Measurements from ENCODE around the gene MTPN.
A peak's percentile ranks its signal among the peaks of the same experiment; 100 is the strongest.

Gene MTPN

DNA sequence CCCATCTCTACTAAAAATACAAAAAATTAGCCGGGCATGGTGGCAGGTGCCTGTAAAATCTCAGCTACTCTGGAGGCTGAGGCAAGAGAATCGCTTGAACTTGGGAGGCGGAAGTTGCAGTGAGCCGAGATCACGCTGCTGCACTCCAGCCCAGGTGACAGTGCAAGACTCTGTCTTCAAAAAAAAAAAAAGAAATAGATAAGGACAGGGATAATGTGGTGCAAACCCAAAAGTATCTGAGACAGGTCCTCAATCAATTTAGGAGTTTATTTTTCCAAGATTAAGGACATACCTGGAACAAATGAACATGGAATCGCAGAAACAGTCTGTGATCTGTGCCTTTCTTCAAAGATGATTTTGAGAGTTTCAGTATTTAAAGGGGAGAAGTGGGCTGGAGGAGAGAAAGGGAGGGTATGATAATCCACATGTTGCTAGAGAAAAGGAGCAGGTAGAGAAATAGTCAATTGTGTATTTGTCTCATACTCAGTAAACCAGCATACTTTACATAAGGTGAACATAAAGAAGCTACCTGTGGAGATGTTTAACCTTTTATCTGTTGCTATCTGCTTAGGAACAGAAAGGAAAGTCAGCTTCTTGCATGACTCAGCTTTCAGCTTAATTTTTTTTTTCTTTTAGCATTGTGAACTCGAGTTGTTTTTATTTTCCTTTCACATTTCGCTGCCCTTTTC lies 4.9 kb upstream of the MTPN start:
- no peak for DNase-seq (ENCODE audit: low read depth in 3 of 3)

DNA sequence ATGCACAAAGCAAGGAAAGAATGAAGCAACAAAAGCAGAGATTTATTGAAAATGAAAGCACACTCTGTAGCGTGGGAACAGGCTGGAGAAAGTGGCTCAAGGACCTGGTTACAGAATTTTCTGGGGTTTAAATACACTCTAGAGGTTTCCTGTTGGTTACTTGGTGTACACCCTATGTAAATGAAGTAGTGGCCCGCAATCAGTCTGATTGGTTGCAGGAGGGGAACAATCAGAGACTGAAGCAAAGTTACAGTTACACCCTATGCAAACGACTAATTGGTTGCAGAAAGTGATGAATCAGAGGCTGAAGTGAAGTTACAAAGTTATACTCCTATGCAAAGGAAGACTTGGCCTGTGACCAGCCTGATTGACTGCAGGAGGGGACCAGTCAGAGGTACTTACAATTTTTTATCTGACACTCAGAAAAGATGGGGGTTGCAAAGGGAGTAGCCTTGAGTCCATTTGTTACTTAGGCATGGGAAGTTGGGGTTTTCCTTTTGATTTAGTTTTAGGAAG lies 3.6 kb upstream of the MTPN start:
- DNase-seq (ENCODE audit: low read depth in 3 of 3), result peak in 1 of 3 experiments; percentile 18

DNA sequence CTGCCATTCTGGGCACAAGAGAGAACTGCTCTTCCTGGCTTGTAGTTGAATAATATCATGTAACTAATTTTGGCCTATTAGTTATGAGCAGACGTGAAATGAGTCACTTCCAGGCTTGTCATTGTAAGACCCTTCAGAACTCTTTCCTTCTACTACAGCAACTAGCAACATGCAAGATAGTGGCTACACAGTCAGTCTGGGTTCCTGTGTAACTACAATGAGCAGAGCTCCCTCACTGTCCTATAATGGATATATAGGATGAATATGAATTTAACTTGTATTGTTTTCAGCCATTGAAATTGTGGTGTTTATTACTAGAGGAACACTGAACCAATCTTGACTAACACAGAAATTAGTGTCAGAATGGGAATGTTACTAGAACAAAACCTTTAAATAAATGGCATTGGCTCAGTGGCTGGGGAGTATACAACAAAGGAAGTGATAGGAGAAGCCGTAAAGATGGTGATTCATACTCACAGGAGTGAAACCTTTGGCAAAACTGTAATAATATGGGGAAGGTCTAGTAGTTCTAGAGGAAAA lies 2.9 kb upstream of the MTPN start:
- no peak for DNase-seq (ENCODE audit: low read depth in 3 of 3)

DNA sequence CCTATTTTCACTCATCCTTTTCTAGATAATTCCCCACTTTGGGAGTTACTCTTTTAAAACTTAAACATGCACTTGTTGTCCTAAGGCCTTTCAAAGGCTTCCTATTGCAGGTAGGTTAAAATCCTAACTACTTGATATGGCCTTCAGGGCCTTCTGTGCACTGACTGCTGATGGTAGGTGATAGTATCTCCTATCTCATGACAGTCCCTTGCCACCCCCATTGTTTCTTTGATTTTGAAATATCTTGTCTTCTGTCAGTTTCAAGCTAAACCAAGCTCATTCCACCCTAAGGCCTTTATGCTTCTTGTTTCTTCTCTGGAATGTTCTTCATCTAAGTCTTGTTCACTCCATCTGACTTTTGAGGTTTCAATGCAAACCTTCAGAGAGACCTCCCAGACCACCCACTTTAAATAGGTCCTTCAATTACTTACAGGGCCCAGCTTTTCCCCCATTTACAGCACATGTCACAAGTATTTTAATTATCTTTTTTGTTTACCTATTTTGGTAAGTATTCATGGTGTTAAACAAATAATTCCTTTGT lies 2.4 kb upstream of the MTPN start:
- no peak for DNase-seq (ENCODE audit: low read depth in 3 of 3)

DNA sequence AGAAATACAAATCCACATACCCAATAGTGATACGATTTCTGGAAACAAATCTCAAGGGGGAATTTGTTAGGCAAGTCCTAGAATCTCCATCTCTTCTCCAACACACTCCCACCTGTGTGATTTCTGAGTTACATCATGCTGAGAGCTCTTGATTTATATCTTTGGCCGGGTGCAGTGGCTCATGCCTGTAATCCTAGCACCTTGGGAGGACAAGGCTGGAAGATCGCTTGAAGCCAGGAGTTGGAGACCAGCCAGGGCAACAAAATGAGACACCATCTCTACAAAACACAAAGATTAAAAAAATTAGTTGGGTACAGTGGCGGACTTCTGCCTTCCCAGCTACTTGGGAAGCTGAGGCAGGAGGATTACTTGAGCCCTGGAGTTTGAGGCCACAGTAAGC lies 1.5 kb upstream of the MTPN start:
- no peak for DNase-seq (ENCODE audit: low read depth in 3 of 3)

DNA sequence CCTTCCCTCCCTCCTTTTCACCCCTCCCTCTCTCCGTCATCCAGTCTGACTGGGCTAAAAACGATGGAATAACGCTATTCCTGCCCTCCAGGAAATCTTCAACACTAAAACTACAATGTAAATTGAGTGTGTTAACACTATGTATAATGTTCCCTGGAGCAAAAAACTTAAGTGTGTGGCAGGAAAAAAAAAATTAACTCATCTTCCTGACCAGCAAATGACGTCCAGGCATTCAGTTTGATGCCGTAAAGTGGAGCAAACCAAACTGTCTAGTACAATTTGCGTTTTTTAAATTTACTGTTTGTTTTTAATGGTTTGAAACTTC lies 545 bp upstream of the MTPN start:
- DNase-seq (ENCODE audit: low read depth in 3 of 3), result no peak

DNA sequence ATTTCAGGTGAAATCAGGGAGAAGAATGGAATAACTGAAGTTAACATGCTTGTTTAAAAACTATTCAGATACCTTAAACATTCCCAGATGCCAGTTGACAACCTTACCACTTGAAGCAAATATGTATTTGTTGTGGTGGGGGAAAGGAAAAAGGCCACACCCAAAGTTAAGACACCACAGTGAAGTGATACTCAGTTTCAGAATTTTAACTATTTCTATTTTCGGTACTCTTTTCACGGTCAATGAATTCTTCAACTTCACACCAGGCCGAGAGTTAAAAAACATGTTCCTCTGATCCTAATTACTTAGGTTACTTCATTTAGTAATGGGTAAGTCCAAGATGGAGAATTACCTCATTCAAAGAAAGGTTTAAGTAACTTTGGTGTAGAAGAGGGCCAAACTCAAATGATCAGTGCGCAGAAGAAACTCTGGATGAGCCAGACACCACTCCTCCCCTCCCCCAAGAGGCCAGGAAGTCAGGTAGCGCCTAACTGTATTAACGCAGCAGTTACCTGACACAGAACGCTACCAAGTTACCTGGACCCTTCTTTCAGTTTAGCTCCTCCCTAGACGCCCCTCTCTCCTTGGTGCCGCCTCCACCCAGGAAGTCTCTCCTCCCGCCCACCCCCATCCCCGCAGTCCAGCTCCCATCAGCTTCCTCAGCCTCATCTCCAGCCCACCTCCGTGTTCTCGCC lies 700 bp downstream of the MTPN start:
- DNase-seq (ENCODE audit: low read depth in 3 of 3), result no peak

DNA sequence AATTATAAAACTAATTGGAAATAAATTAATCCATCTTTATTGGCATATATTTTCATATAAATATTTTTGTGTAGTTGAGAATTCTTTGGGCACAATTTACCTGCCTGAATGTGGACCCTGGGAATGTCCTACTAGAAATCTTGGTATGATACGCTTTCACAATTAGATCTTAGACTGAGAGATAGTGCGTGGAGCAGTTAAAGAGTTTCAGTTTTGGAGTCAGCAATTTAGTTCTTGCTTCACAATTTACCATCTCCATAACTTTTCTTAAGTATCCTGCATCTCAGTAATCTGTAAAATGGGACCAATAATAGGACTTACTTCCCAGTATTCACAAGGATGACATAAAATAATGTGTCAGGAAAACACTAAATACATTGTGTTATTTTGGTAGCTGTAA lies 2.0 kb downstream of the MTPN start:
- no peak for DNase-seq (ENCODE audit: low read depth in 3 of 3)

DNA sequence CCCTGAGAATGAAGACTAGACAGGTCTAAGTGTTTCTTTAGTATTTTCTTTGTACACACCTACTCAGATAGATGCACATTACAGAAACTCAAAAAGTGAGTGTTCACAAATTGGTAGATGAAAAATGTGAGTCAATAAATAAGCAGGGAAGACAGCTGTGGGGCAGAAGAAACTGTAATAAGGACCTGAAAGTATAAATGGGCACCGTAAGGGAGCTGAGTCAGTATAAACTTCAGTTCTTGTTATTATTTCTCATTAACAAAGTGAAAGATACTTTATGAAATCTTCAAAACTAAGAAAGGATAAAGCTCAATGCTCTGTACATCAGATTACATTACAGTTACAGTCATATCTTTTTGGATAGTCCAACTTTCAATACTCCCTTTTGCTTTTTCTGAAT lies 2.5 kb downstream of the MTPN start:
- no peak for DNase-seq (ENCODE audit: low read depth in 3 of 3)

DNA sequence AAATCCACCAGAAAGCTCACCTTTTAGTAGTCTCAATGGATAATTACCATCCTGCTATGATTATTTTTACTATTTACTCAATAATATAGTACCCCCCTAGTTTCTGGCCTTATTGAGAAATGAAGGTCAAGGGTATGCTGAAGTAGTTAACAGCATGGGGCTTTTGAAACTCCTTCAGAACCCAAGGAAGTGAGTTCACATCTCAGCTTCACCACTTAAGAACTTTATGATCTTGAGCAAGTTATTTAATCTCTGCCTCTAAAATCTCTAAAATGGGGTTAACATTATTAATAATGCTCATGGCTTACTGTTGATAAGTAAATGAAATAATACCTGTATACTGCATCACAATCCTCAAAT lies 5.8 kb downstream of the MTPN start:
- no peak for DNase-seq (ENCODE audit: low read depth in 3 of 3)

DNA sequence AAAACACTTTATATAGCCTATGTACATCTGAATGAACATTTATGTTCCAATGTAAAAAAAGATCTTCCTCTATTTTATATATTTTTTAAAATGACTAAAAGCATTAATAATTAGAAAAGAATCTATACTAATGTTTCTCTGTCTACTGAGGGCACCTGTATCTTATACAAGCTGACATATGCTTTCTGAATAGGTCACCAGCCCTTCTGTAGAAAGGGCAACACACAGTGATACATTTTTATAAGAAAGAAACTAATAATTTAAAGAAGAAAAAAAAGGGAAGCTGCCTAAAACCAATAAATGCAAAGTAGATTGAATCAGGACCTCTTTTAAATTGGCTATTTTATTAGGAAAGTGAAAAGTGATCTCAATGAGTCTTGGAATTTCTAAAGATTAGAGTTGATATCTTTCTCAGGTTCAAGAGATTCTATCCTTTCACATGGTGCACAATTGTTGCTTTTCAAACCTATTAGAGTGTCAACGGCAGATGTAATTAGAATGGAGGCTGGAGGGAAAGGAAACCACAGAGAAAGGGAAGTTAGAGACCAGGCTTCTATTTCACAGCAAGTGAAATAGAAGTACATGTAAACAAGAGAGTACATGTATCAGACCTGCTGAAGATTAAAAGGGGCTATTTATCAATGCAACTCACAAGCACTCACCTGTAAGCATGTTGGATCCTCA lies 6.3 kb downstream of the MTPN start:
- DNase-seq (ENCODE audit: low read depth in 3 of 3), result no peak

DNA sequence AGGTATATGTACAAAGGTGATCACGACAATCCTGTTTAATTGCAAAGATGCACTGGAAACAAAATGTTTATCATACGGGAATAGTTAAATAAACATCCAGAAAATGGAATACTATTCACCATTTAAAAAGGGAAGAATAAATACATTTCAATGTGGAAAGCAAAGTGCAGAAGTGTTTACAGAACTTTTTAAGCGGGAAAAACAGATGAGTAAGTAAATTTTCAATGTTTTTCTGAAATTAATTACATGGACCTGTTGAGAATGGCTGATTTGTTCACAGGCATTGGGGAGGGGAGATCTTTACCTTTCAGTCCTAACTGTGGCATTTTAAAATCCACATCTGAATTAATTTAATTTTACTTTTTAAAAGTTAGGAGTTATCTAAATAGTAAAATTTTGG lies 7.1 kb downstream of the MTPN start:
- DNase-seq (ENCODE audit: low read depth in 3 of 3), result no peak

DNA sequence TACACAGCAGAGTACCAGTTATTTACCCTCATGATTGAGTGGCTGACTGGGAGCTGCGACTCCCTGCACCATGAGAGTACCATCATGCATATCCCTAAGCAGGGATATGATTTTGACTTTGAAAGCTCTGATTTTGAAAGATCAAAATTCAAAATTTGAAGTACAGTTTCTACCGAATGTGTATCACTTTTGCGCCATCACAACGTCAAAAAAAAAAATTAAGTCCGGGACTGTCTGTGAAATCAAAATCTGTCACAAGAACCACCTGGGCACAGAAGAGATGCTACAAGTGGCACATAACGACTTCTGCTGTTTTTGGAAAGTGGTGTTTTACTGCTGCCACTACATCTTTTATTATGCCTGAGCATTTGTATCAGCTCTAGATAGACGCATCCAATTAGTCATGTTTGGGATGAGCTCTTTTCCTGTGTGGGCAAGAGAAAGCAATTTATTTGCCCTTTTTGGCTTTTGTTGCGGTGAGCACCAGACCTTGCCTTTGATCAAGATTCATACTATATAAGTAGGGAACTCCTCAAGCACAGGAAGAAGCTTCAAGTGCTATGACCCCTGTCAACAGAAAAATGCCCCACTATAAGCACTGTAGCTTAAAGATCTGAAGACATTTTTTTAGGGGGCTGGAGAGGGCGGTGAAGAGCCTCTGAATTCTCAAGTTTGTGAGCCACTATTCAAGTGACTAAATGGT lies 10.7 kb downstream of the MTPN start:
- no peak for DNase-seq (ENCODE audit: low read depth in 3 of 3)

DNA sequence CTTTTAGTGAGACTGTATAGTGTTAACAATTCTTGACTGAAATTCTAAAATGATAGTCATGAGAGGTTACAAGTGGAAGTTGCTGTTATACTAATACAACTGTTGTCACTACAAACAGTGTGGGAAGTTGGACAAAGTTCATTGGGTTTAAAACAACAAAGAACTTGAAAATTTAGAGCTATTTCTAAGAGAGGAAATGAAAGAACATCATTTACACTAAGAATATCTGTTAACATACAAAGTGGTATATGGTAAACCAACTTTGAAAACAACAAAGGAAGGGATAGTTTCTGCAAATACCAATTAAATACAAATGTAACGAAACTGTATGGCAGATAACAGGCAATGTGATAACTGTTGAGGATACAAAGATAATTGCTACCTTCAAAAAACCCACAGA lies 11.6 kb downstream of the MTPN start:
- DNase-seq (ENCODE audit: low read depth in 3 of 3), result no peak

DNA sequence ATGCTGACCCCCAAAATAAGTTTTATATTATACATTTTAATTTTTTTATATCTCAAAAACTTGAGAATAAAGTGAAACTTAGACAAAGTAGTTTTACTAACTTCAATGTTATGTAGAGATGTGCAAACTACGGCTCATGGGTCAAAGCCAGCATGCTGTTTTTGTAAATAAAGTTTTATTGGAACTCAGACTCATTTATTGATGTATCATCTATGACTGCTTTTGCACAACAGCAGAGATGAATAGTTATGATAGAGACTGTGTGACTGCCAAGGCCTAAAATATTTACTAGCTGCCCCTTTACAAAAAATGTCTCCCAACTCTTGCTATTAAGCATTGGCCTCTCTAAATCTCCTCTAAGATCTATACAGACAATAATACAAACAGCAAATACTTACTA lies 12.4 kb downstream of the MTPN start:
- no peak for DNase-seq (ENCODE audit: low read depth in 3 of 3)

DNA sequence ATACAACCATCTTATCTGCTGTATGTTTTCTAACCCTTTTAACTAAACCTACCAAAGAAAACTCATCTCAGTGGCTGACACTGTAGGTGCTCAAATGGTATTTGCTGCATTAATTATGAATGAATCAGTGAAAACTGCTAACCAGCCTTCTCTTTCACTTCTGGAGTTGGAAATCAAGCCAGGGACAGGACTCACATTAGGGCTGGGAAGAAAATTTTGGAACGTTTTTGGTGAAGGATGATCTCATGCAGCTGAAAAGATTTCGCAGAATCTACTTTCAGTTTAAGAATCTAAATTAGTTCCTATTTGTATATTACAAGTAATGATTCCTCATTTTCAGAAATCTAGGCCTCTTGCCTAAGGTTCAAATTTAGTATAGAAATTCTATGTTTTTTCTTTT lies 12.9 kb downstream of the MTPN start:
- no peak for DNase-seq (ENCODE audit: low read depth in 3 of 3)

DNA sequence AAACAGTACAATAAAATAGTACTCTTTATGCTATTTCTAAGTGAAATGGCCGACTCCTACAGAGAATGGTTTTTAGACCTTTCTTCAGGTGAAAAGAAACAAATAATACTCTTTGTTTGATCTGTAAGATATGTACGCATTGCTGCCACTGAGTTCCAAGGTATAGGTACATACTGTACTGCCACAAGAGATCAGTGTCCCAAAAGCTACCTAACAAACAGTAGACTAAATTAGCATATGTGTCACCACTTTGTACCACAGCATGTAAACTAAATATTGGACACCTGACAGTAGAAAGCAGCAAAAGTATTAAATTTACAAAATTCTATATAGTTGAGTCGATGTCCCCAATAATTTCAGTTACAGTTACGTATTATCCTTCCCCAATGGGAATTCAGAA lies 14.4 kb downstream of the MTPN start:
- no peak for DNase-seq (ENCODE audit: low read depth in 3 of 3)

DNA sequence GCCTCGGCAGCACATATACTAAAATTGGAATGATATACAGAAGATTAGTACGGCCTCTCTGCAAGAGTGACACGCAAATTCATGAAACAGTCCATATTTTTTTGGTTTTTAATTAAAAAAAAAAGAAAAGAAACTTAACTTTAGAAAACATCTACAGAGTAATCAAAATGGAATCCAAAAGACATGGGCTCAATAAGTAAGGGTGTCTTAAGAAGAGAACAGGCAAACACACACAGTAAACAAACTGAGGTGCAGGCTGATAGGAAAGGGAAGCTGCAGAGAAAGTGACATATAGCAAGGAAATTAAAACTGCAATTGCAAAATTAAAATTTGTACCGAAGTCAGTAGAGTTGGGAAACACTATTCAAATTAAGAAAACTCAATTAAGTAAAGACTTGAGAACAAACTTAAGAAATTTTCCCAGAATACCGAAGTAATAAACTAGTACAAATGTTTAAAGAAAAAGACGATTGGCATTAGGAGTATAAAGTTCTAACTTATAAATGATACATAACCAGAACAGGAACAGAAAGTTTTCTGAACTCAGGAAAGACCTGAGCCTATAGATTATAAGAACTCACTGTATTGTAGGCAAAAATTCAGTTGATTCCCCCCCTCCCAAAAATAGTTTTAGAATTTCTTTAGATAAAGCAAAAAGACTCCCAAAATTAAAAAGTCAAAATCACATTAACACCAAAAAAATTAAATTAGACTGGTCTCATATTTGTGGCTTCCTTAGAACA lies 16.3 kb downstream of the MTPN start:
- DNase-seq (ENCODE audit: low read depth in 3 of 3), result no peak

DNA sequence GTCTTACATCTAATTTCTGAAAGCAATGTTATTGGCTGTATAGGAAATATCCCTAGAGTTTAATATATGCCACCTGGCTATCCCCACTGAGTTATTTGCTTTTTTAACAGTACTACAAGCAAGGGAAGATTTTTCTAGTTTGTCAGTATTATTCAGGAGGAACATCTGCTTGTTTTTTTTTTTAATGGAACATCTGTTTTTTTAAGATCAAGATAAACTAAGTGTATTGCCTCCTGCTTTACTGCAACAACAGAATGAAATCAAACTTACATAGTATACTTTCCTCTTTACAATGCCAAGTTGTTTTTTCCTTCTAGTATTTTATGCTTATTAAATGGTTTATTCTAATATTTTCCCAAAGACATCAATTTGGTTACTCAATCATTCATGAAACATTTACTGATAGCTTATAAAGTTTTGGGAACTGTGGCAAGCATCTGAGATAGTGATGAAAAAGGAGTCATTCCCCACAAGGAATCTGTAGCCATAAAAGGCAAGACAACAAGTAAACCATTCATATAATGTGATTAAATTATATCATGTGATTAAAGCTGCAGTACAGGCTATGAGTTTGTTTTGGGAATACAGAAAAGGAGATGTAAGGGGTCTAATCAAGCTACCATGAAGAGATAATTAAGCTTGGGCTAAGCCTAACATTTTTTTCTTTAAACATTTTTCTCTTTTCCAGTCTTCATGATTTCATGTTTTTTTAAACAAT lies 17.4 kb downstream of the MTPN start:
- no peak for DNase-seq (ENCODE audit: low read depth in 3 of 3)

DNA sequence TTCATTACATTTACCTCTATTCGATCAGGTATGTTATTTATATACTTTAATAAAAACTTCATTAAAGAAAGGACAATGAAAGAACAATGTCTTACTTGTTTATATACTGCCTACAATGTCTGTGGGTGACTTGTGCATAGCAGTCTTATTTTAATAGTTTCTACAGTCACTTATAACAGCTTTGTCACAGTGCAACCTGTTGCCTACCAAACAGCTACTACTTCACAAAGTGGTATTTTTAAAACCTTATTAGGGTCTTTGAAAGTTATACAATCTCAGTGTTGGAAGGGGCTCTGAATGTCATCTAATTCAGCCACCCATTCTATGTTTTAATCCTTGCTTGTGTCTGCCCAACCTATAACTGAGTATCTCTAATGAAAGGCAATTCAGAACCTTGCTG lies 19.0 kb downstream of the MTPN start:
- no peak for DNase-seq (ENCODE audit: low read depth in 3 of 3)

DNA sequence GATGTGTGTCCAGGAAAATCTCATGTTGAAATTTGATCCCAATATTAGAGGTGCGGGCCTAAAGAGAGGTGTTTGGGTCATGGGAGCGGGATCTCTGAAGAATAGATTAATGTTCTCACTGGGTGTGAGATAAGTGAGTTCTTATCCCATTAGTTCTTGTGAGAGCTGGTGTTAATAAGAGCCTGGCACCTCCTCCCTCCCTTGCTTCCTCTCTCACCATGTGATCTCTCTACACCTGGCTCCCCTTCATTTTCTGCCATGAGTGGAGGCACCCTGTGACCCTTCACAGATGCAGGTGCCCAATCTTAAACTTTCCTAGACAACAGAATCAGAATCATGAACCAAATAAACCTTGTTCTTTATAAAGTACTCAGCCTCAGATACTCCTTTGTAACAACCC lies 19.5 kb downstream of the MTPN start:
- DNase-seq (ENCODE audit: low read depth in 3 of 3), result no peak

Measured in stimulated activated CD4-positive, alpha-beta T cell treated with anti-CD3 and anti-CD28 coated beads, TNF-alpha, amount 100 ng/mL, for 4 hours (primary cell).